Sigmoid colon (tissue), 7 donors: ENCODE results near the gene GTF2A1. TPM values are rescaled to one million over a fixed set of nuclear protein-coding genes. Genes with fewer than 3 reads are reported as not detected.

Source experiments
- DNase-seq: peaks from one replicate; pipeline ENCODE4 v3.0.0-alpha.2; 2019
- H3K27ac ChIP-seq, 4 donors: fragments of 200-600 bp; sonication (generic); one replicate each; pipeline ENCODE4 v1.5.1; 2016 to 2019; ENCODE audit warnings: mild to moderate bottlenecking in 1 of 4
- H3K27me3 ChIP-seq, 3 donors: fragments of 200-600 bp; sonication (generic); one replicate each; pipeline ENCODE4 v1.5.1; 2019; ENCODE audit warnings: mild to moderate bottlenecking in 1 of 3
- H3K36me3 ChIP-seq, 4 donors: fragments of 200-600 bp; sonication (generic); one replicate each; pipeline ENCODE4 v1.5.1; 2016 to 2019
- H3K4me1 ChIP-seq, 4 donors: fragments of 200-600 bp; sonication (generic); one replicate each; pipeline ENCODE4 v1.5.1; 2017 to 2019
- H3K4me3 ChIP-seq, 4 donors: fragments of 200-600 bp; sonication (generic); one replicate each; pipeline ENCODE4 v1.5.1; 2017 to 2019; ENCODE audit warnings: mild to moderate bottlenecking in 2 of 4, moderate library complexity in 1 of 4
- H3K9me3 ChIP-seq, 4 donors: fragments of 200-600 bp in 3 of 4; sonication (generic) in 3 of 4; one replicate each; pipeline versions ENCODE4 v1.5.1 to v1.6.1; 2013 to 2019
- EP300 ChIP-seq, 4 donors: sonication (generic); formaldehyde crosslinking; IDR thresholded peaks; one replicate each; pipeline ENCODE4 v1.6.1; 2017; ENCODE audit warnings: antibody characterized with exemption in 4 of 4
- POLR2A ChIP-seq, 2 donors: fragments of 450-650 bp; IDR thresholded peaks; one replicate each; pipeline ENCODE4 v1.6.1; 2016; ENCODE audit warnings: antibody characterized with exemption in 2 of 2, mild to moderate bottlenecking in 2 of 2, moderate library complexity in 2 of 2
- POLR2AphosphoS5 ChIP-seq, 4 donors: sonication (generic); formaldehyde crosslinking; IDR thresholded peaks; one replicate each; pipeline ENCODE4 v1.6.1; 2017; ENCODE audit warnings: antibody characterized with exemption in 4 of 4
- WGBS, 2 donors: extraction: QIAGEN DNeasy Blood & Tissue Kit; methylation state at CpG; one replicate each; pipeline ENCODE4 v1.1.7; 2013; 5-methylcytosine and 5-hydroxymethylcytosine counted together
- intact Hi-C: fragments of 100-400 bp; cut with DNase I; formaldehyde crosslinking; loops from one replicate; pipeline ENCODE4 v1.15.1; 2023
- polyA plus RNA-seq, 3 donors: library from polyadenylated mRNA; stranded (reverse); fragments of 200-250 nt; gene quantifications; one replicate each; pipeline ENCODE4 v1.2.3, GENCODE V29; 2013
- total RNA-seq, 4 donors: library from RNA; depleted of rRNA; stranded (reverse); fragments of >200 nt; gene quantifications; one replicate each; pipeline ENCODE4 v1.1.0, GENCODE V29; 2016
- TF ChIP-seq, protein P1 (sequence below), 4 experiments: fragments of 450-650 bp in 3 of 4; fragments of 200-600 bp in 1 of 4; IDR thresholded peaks; one replicate each; pipeline ENCODE4 v1.5.1; 2016 to 2019; ENCODE audit warnings: antibody characterized with exemption in 4 of 4, mild to moderate bottlenecking in 3 of 4, moderate library complexity in 2 of 4
- donor health status: healthy with polysubstance abuse.
- donor health status: Bipolar disorder and iron deficiency.
- donor health status: healthy.

The GTF2A1 gene
- total and polyA plus RNA-seq, 7 donors, result 6.0 to 21.8 (median 14.7) TPM

DNA sequence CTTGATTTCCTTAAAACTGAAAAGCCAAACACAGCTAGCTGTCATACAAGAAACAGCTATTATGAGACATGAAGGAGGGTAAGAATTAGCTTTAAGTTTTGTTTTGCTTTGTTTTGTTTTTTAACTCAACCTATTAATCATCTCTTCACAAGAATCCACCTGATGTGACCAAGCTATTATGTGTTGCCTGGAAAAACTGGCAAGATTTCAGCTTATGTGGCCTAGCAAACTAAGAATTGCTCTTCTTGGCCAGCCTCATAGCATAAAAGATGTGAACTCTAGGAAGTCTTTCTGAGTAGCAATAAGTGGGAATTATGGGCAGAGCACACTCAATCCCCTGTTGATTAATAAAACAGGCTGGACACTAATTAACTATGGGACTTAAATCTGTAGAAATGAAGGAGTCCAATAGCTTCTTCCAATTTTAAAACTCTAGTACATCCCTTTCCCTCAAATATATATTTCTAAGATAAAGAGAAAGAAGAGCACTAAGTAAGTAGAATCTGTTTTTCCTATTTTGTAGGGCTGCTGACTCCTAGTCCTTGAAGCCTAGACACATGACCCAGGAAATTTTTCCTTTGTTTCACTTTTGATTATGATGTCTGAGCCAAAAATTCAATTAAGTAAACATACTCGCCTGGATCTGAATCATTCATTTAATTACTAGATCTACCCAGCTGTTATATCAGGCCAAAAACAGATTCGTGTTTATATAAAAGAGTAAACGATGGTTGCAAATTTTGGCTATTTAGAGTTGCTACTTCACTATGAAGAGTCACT is 75.7 kb downstream of the GTF2A1 start:
- Histone ChIP-seq H3K27ac (peak overlapping the region; percentile 4 to 50 (median 36)), H3K4me1 (peaks cover 0 to 16% (median 13%) of the 10 kb centered on the region in 4 donors), H3K4me3 (no peak overlapping the region), H3K36me3 (no peaks in the 10 kb centered on the region), H3K27me3 (no peaks in the 10 kb centered on the region), H3K9me3 (no peaks in the 10 kb centered on the region)
- intact Hi-C loops, result no loop called here
- 27 to 69% methylated on average over 3 of the region's 3 CpGs for WGBS, 2 donors
- DNase-seq, result no peak
- no peak for TF ChIP-seq POLR2AphosphoS5 (IDR thresholded peaks at IDR 0.05)
- no peak for TF ChIP-seq EP300 (IDR thresholded peaks at IDR 0.05)
- TF ChIP-seq, protein P1, sequence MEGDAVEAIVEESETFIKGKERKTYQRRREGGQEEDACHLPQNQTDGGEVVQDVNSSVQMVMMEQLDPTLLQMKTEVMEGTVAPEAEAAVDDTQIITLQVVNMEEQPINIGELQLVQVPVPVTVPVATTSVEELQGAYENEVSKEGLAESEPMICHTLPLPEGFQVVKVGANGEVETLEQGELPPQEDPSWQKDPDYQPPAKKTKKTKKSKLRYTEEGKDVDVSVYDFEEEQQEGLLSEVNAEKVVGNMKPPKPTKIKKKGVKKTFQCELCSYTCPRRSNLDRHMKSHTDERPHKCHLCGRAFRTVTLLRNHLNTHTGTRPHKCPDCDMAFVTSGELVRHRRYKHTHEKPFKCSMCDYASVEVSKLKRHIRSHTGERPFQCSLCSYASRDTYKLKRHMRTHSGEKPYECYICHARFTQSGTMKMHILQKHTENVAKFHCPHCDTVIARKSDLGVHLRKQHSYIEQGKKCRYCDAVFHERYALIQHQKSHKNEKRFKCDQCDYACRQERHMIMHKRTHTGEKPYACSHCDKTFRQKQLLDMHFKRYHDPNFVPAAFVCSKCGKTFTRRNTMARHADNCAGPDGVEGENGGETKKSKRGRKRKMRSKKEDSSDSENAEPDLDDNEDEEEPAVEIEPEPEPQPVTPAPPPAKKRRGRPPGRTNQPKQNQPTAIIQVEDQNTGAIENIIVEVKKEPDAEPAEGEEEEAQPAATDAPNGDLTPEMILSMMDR (IDR thresholded peaks at IDR 0.05), result no peak
- no peak for TF ChIP-seq POLR2A (IDR thresholded peaks at IDR 0.05)

DNA sequence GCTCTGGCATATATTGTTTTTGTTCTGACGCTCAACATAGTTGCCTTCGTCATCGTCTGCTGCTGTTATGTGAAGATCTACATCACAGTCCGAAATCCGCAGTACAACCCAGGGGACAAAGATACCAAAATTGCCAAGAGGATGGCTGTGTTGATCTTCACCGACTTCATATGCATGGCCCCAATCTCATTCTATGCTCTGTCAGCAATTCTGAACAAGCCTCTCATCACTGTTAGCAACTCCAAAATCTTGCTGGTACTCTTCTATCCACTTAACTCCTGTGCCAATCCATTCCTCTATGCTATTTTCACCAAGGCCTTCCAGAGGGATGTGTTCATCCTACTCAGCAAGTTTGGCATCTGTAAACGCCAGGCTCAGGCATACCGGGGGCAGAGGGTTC is 77.0 kb downstream of the GTF2A1 start:
- TF ChIP-seq POLR2A (IDR thresholded peaks at IDR 0.05), result no peak
- TF ChIP-seq EP300 (IDR thresholded peaks at IDR 0.05), result no peak
- no peak for TF ChIP-seq POLR2AphosphoS5 (IDR thresholded peaks at IDR 0.05)
- TF ChIP-seq, protein P1 (IDR thresholded peaks at IDR 0.05), result no peak
- WGBS, 2 donors, result 95 to 96% methylated on average over 8 of the region's 8 CpGs
- H3K4me1 ChIP-seq, result peaks cover 0 to 16% (median 13%) of the 10 kb centered on the region in 4 donors
- H3K9me3 ChIP-seq, result no peaks in the 10 kb centered on the region
- intact Hi-C loops, result no loop called here
- no peak for DNase-seq
- H3K36me3 ChIP-seq, result no peaks in the 10 kb centered on the region
- H3K27me3 ChIP-seq, result no peaks in the 10 kb centered on the region
- no peak overlapping the region for H3K4me3 ChIP-seq
- H3K27ac ChIP-seq, result no peak overlapping the region

DNA sequence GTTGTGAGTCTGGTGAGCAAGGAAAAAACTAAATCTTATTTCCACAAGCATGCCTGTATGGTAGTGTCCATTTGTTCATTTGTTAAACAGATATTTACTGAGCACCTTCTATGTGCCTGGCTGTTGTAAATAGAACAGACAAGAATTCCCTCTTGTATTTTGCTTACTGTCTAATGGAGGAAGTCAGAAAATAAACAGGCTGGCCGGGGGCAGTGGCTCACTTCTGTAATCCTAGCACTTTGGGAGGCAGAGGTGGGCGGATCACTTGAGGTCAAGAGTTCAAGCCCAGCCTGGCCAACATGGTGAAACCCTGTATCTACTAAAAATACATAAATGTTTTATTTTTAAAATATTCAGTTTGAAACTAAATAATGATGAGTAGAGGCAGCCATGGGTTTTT is 79.3 kb downstream of the GTF2A1 start:
- intact Hi-C loops, result no loop called here
- Histone ChIP-seq H3K36me3 (no peaks in the 10 kb centered on the region), H3K9me3 (no peaks in the 10 kb centered on the region), H3K27ac (no peak overlapping the region), H3K4me3 (no peak overlapping the region), H3K4me1 (peaks cover 0 to 16% (median 13%) of the 10 kb centered on the region in 4 donors), H3K27me3 (no peaks in the 10 kb centered on the region)
- no peak for DNase-seq
- no peak for TF ChIP-seq POLR2A (IDR thresholded peaks at IDR 0.05)
- TF ChIP-seq EP300 (IDR thresholded peaks at IDR 0.05), result no peak
- TF ChIP-seq, protein P1 (IDR thresholded peaks at IDR 0.05), result no peak
- whole genome bisulfite sequencing, 2 donors, result 60 to 62% methylated on average over 2 of the region's 2 CpGs

DNA sequence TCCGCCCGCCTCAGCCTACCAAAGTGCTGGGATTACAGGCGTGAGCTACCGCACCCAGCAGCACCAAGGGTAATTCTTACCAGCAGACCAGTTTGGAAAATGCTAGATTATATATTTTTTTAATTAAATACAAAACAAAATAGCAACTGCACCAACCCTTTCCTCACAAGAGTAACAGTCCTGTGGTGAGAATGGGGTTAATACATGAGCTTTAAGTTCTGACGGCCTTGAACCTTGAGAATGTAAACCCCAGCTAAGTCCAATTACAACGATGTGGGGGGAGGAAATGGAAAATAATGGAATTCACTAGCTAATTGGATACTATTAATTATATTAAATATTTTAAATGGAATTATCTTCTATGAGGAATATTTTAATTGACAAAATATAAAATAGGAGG is 82.3 kb downstream of the GTF2A1 start:
- no peaks in the 10 kb centered on the region for H3K27me3 ChIP-seq
- H3K4me3 ChIP-seq, result no peak overlapping the region
- H3K9me3 ChIP-seq, result no peaks in the 10 kb centered on the region
- 80 to 90% methylated on average over 6 of the region's 6 CpGs for WGBS, 2 donors
- TF ChIP-seq POLR2AphosphoS5 (IDR thresholded peaks at IDR 0.05) (no peak), POLR2A (IDR thresholded peaks at IDR 0.05) (no peak), EP300 (IDR thresholded peaks at IDR 0.05) (no peak)
- TF ChIP-seq, protein P1 (IDR thresholded peaks at IDR 0.05), result no peak
- intact Hi-C loops, result no loop called here
- H3K27ac ChIP-seq, result no peak overlapping the region
- H3K4me1 ChIP-seq, result no peaks in the 10 kb centered on the region
- H3K36me3 ChIP-seq, result no peaks in the 10 kb centered on the region
- no peak for DNase-seq
